Natural killer cell treated with Interleukin-12 subunit alpha and Interleukin-12 subunit beta and Interleukin-15 and Interleukin-18, amount 100 ng/mL, for 72 hours (primary cell): ENCODE results near the gene ARHGAP8. TPM values are rescaled to one million over a fixed set of nuclear protein-coding genes. Genes with fewer than 3 reads are reported as not detected.
"Not testable (repeated sequence)": the region's sequence is repeated elsewhere in the genome, so short reads cannot be mapped to it uniquely, and the experiment has no call there.

ENCODE experiments used
- ATAC-seq, 2 donors: fragments of 150-1000 bp; cut with Tn5 transposase in 1 of 2; sonication (Bioruptor Pico), chemical (Tn5 transposase) in 1 of 2; 2 replicates each; pipeline ENCODE4 v1.10.0; 2021
- DNase-seq: peaks from one replicate; pipeline ENCODE4 v3.0.0; 2022; ENCODE audit warnings: low spot score
- H3K27ac Mint-ChIP-seq, 2 donors: 1 replicate in 1 of 2; 2 replicates in 1 of 2; pipeline ENCODE4 v1.8.0; 2022; ENCODE audit warnings: mixed read lengths in 2 of 2, mild to moderate bottlenecking in 1 of 2, moderate library complexity in 1 of 2
- H3K27me3 Mint-ChIP-seq, 2 donors: 1 replicate in 1 of 2; 2 replicates in 1 of 2; pipeline ENCODE4 v1.8.0; 2022; ENCODE audit warnings: mixed read lengths in 2 of 2
- H3K36me3 Mint-ChIP-seq: one replicate; pipeline ENCODE4 v1.8.0; 2022; ENCODE audit warnings: mixed read lengths
- H3K4me1 Mint-ChIP-seq, 2 donors: 1 replicate in 1 of 2; 2 replicates in 1 of 2; pipeline ENCODE4 v1.8.0; 2022; ENCODE audit warnings: low read depth in 2 of 2, mixed read lengths in 2 of 2, mild to moderate bottlenecking in 1 of 2
- H3K4me3 Mint-ChIP-seq: one replicate; pipeline ENCODE4 v1.8.0; 2022; ENCODE audit warnings: mixed read lengths
- H3K9me3 Mint-ChIP-seq: 2 replicates; pipeline ENCODE4 v1.8.0; 2022; ENCODE audit warnings: mixed read lengths
- total RNA-seq, 2 donors: library from RNA; stranded (reverse); gene quantifications; one replicate each; pipeline ENCODE4 v1.2.3, GENCODE V29; 2022

ARHGAP8 gene
- total RNA-seq, 2 donors from 2014 or later: 0.64 to 2.3 TPM

- Mint-ChIP-seq H3K27me3 (no peaks in the 10 kb centered on the region), H3K9me3 (no peaks in the 10 kb centered on the region), H3K36me3 (no peaks in the 10 kb centered on the region), H3K4me1 (peaks cover 0 to 6% of the 10 kb centered on the region in 2 donors), H3K27ac (no peak overlapping the region), H3K4me3 (no peak overlapping the region)
- ATAC-seq (no peak), DNase-seq (no peak)
These were observed 14.0 kb upstream of the ARHGAP8 start for GRCh38 chr22:44738347-44738715.

GRCh38 chr22:44739024-44739423, 13.4 kb upstream of the ARHGAP8 start:
- H3K4me3 Mint-ChIP-seq: no peak overlapping the region
- DNase-seq: no peak
- no peaks in the 10 kb centered on the region for H3K36me3 Mint-ChIP-seq
- no peak overlapping the region for H3K27ac Mint-ChIP-seq
- no peaks in the 10 kb centered on the region for H3K9me3 Mint-ChIP-seq
- ATAC-seq: no peak
- no peaks in the 10 kb centered on the region for H3K27me3 Mint-ChIP-seq
- peaks cover 0 to 6% of the 10 kb centered on the region in 2 donors for H3K4me1 Mint-ChIP-seq

GRCh38 chr22:44739666-44740065, 12.7 kb upstream of the ARHGAP8 start:
- H3K27ac Mint-ChIP-seq, H3K27me3 Mint-ChIP-seq, H3K36me3 Mint-ChIP-seq, H3K4me1 Mint-ChIP-seq, H3K9me3 Mint-ChIP-seq, H3K4me3 Mint-ChIP-seq, ATAC-seq, DNase-seq: not testable (repeated sequence)

- Mint-ChIP-seq H3K36me3 (no peaks in the 10 kb centered on the region), H3K27me3 (no peaks in the 10 kb centered on the region), H3K27ac (no peak overlapping the region), H3K4me1 (peaks cover 0 to 6% of the 10 kb centered on the region in 2 donors), H3K4me3 (no peak overlapping the region), H3K9me3 (no peaks in the 10 kb centered on the region)
- ATAC-seq (no peak), DNase-seq (no peak)
These were observed 12.1 kb upstream of the ARHGAP8 start for GRCh38 chr22:44740307-44740706.

GRCh38 chr22:44741929-44742328, 10.4 kb upstream of the ARHGAP8 start:
- peaks cover 0 to under 1% of the 10 kb centered on the region in 2 donors for H3K4me1 Mint-ChIP-seq
- ATAC-seq: no peak
- H3K9me3 Mint-ChIP-seq: no peaks in the 10 kb centered on the region
- H3K27ac Mint-ChIP-seq: no peak overlapping the region
- no peaks in the 10 kb centered on the region for H3K36me3 Mint-ChIP-seq
- no peak for DNase-seq
- no peaks in the 10 kb centered on the region for H3K27me3 Mint-ChIP-seq
- no peak overlapping the region for H3K4me3 Mint-ChIP-seq

- no peak for DNase-seq
- no peak overlapping the region for H3K4me3 Mint-ChIP-seq
- H3K4me1 Mint-ChIP-seq: peaks cover 0 to 3% of the 10 kb centered on the region in 2 donors
- no peaks in the 10 kb centered on the region for H3K9me3 Mint-ChIP-seq
- H3K36me3 Mint-ChIP-seq: no peaks in the 10 kb centered on the region
- no peaks in the 10 kb centered on the region for H3K27me3 Mint-ChIP-seq
- no peak overlapping the region for H3K27ac Mint-ChIP-seq
- no peak for ATAC-seq
These were observed 9.1 kb upstream of the ARHGAP8 start for GRCh38 chr22:44743247-44743646.

GRCh38 chr22:44743804-44744211, 8.6 kb upstream of the ARHGAP8 start:
- H3K9me3 Mint-ChIP-seq: no peaks in the 10 kb centered on the region
- H3K27me3 Mint-ChIP-seq: no peaks in the 10 kb centered on the region
- H3K36me3 Mint-ChIP-seq: no peaks in the 10 kb centered on the region
- DNase-seq (no peak), ATAC-seq (no peak)
- H3K4me3 Mint-ChIP-seq: no peak overlapping the region
- peaks cover 0 to 3% of the 10 kb centered on the region in 2 donors for H3K4me1 Mint-ChIP-seq
- H3K27ac Mint-ChIP-seq: no peak overlapping the region

GRCh38 chr22:44745853-44746789, 6.3 kb upstream of the ARHGAP8 start:
- Mint-ChIP-seq H3K36me3 (no peaks in the 10 kb centered on the region), H3K27me3 (peaks cover 3 to 4% of the 10 kb centered on the region in 2 donors), H3K4me1 (peaks cover 0 to 3% of the 10 kb centered on the region in 2 donors), H3K9me3 (no peaks in the 10 kb centered on the region), H3K4me3 (no peak overlapping the region), H3K27ac (no peak overlapping the region)
- DNase-seq (no peak), ATAC-seq (no peak)

- not testable (repeated sequence) for H3K9me3 Mint-ChIP-seq, ATAC-seq, H3K4me1 Mint-ChIP-seq, H3K27ac Mint-ChIP-seq, H3K4me3 Mint-ChIP-seq, DNase-seq, H3K36me3 Mint-ChIP-seq, H3K27me3 Mint-ChIP-seq
These were observed 4.6 kb upstream of the ARHGAP8 start for GRCh38 chr22:44747784-44748127.

GRCh38 chr22:44748524-44748923, 3.9 kb upstream of the ARHGAP8 start:
- DNase-seq: no peak
- no peak overlapping the region for H3K4me3 Mint-ChIP-seq
- H3K9me3 Mint-ChIP-seq: no peaks in the 10 kb centered on the region

GRCh38 chr22:44750481-44750880, 1.9 kb upstream of the ARHGAP8 start:
- DNase-seq (no peak), ATAC-seq (no peak)
- no peak overlapping the region for H3K27ac Mint-ChIP-seq
- no peaks in the 10 kb centered on the region for H3K36me3 Mint-ChIP-seq
- no peak overlapping the region for H3K4me3 Mint-ChIP-seq
- no peaks in the 10 kb centered on the region for H3K9me3 Mint-ChIP-seq
- peaks cover 0 to 3% of the 10 kb centered on the region in 2 donors for H3K4me1 Mint-ChIP-seq
- H3K27me3 Mint-ChIP-seq: peaks cover 12% of the 10 kb centered on the region in 2 donors

More at GRCh38 chr22:44748524-44748923, 3.9 kb upstream of the ARHGAP8 start:
- ATAC-seq: no peak
- Mint-ChIP-seq H3K4me1 (peaks cover 0 to 3% of the 10 kb centered on the region in 2 donors), H3K27ac (no peak overlapping the region), H3K27me3 (peaks cover 4 to 7% of the 10 kb centered on the region in 2 donors), H3K36me3 (no peaks in the 10 kb centered on the region)

- H3K27me3 Mint-ChIP-seq: peaks cover 12% of the 10 kb centered on the region in 2 donors
These were observed 1.0 kb downstream of the ARHGAP8 start for GRCh38 chr22:44753189-44754042.

GRCh38 chr22:44754998-44755397, 2.6 kb downstream of the ARHGAP8 start:
- DNase-seq (peak; percentile 39), ATAC-seq (no peak)
- no peaks in the 10 kb centered on the region for H3K9me3 Mint-ChIP-seq
- no peaks in the 10 kb centered on the region for H3K36me3 Mint-ChIP-seq
- no peaks in the 10 kb centered on the region for H3K4me1 Mint-ChIP-seq
- H3K27ac Mint-ChIP-seq: no peak overlapping the region
- no peak overlapping the region for H3K4me3 Mint-ChIP-seq
- H3K27me3 Mint-ChIP-seq: peaks cover 8 to 10% of the 10 kb centered on the region in 2 donors

More at GRCh38 chr22:44753189-44754042, 1.0 kb downstream of the ARHGAP8 start:
- Mint-ChIP-seq H3K9me3 (no peaks in the 10 kb centered on the region), H3K4me1 (no peaks in the 10 kb centered on the region), H3K27ac (no peak overlapping the region), H3K4me3 (no peak overlapping the region), H3K36me3 (no peaks in the 10 kb centered on the region)
- DNase-seq: peak; percentile 42
- ATAC-seq: no peak

GRCh38 chr22:44755417-44755816, 3.0 kb downstream of the ARHGAP8 start:
- Mint-ChIP-seq H3K4me1 (no peaks in the 10 kb centered on the region), H3K4me3 (no peak overlapping the region), H3K36me3 (no peaks in the 10 kb centered on the region), H3K27ac (no peak overlapping the region), H3K27me3 (peaks cover 7 to 9% of the 10 kb centered on the region in 2 donors), H3K9me3 (no peaks in the 10 kb centered on the region)
- DNase-seq (no peak), ATAC-seq (no peak)
